Measurements from ENCODE around the gene SRSF8.
"Not testable (repeated sequence)": the region's sequence is repeated elsewhere in the genome, so short reads cannot be mapped to it uniquely, and the experiment has no call there.

DNA sequence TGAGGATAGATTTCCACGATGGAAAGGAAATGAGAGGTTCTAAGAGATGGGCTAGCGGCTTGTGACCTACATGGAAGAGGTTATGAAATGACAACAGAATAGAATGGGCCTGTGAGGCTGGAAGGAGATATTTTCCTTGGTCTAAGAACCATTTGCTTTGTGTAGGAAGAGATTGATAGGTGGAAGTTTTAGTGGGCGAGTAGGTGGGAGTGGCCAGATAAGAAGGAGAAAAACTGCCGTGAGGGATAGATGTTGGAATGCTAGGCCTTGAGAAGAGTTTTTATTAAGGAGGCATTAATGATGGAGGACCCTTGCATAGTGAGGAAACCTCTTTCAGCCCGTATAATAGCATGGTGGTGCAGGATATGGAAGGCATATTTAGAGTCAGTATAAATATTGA, 45.3 kb upstream of the SRSF8 start:
- TF ChIP-seq, protein P1, sequence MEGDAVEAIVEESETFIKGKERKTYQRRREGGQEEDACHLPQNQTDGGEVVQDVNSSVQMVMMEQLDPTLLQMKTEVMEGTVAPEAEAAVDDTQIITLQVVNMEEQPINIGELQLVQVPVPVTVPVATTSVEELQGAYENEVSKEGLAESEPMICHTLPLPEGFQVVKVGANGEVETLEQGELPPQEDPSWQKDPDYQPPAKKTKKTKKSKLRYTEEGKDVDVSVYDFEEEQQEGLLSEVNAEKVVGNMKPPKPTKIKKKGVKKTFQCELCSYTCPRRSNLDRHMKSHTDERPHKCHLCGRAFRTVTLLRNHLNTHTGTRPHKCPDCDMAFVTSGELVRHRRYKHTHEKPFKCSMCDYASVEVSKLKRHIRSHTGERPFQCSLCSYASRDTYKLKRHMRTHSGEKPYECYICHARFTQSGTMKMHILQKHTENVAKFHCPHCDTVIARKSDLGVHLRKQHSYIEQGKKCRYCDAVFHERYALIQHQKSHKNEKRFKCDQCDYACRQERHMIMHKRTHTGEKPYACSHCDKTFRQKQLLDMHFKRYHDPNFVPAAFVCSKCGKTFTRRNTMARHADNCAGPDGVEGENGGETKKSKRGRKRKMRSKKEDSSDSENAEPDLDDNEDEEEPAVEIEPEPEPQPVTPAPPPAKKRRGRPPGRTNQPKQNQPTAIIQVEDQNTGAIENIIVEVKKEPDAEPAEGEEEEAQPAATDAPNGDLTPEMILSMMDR (conservative IDR thresholded peaks at IDR 0.05 in 1 of 2, IDR thresholded peaks at IDR 0.05 in 1 of 2; ENCODE audit: low read depth in 1 of 2, low read length in 2 of 2): not testable (repeated sequence)
- not testable (repeated sequence) for TF ChIP-seq EZH2 (IDR thresholded peaks at IDR 0.05; ENCODE audit: low read length, missing control alignments)
